ENCODE data around the gene ABCB7.
"Not testable (repeated sequence)": the region's sequence is repeated elsewhere in the genome, so short reads cannot be mapped to it uniquely, and the experiment has no call there.

The ABCB7 gene

GRCh38 chrX:75149654-75150053 is 6.4 kb downstream of the ABCB7 start:
- TF ChIP-seq TCF4 (CRISPR knock-in tag; IDR thresholded peaks at IDR 0.05; ENCODE audit: borderline replicate concordance) (no peak), ZFP3 (CRISPR knock-in tag; IDR thresholded peaks at IDR 0.05) (no peak), ARNTL (CRISPR knock-in tag; IDR thresholded peaks at IDR 0.05; ENCODE audit: borderline replicate concordance, low read depth) (no peak), CSRNP3 (CRISPR knock-in tag; IDR thresholded peaks at IDR 0.05) (no peak), CSDC2 (CRISPR knock-in tag; IDR thresholded peaks at IDR 0.05) (no peak), ISL1 (CRISPR knock-in tag; IDR thresholded peaks at IDR 0.05) (no peak), POU6F1 (CRISPR knock-in tag; IDR thresholded peaks at IDR 0.05; ENCODE audit: borderline replicate concordance, low read depth) (no peak), GLIS3 (CRISPR knock-in tag; IDR thresholded peaks at IDR 0.05) (no peak)
- no peak for ATAC-seq

GRCh38 chrX:75132672-75133071 is 23.4 kb downstream of the ABCB7 start:
- TF ChIP-seq TOX (CRISPR knock-in tag; IDR thresholded peaks at IDR 0.05; ENCODE audit: borderline replicate concordance): no peak
- no peak for TF ChIP-seq PPARA (CRISPR knock-in tag; IDR thresholded peaks at IDR 0.05; ENCODE audit: borderline replicate concordance)
- TF ChIP-seq OSR1 (CRISPR knock-in tag; IDR thresholded peaks at IDR 0.05): no peak
- TF ChIP-seq CSRNP3 (CRISPR knock-in tag; IDR thresholded peaks at IDR 0.05): no peak
- ATAC-seq: no peak

DNA sequence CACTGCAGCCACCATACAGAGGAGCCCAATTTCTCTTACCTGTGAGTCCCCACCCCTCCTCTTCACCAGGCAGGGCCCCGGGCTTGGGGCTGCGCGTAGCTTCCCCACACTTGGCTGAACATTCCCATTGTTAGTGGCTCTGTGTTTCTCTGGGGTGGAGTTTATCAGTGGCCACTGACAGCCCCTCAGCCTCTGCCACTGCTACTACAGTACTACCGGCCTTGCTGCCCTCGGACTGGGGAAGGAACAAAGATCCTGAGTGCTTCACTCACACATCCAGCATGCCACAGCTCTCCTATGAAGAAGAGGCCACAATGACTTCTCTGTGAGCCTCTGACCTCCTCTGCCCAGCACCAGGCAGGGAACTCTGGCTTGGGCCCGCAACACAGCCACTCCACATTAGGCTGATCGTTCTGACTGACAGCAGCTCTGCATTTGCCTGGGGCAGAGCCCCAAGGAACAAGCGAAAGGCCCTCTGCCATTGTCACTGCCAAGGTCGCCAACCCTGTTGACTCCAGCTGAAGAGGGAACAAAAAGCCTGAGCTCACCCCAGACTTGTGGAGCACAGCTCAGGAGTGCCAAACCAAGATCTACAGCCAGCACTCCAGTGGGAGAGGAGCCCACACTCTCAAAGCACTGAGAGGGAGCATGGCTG is 24.0 kb downstream of the ABCB7 start:
- TF ChIP-seq POU6F1 (CRISPR knock-in tag; IDR thresholded peaks at IDR 0.05; ENCODE audit: borderline replicate concordance, low read depth): no peak
- no peak for TF ChIP-seq BACH2 (CRISPR knock-in tag; IDR thresholded peaks at IDR 0.05; ENCODE audit: borderline replicate concordance)
- ATAC-seq: no peak

GRCh38 chrX:75129069-75129468 is 27.0 kb downstream of the ABCB7 start:
- not testable (repeated sequence) for ATAC-seq

- TF ChIP-seq RARB (CRISPR knock-in tag; IDR thresholded peaks at IDR 0.05) (no peak), ZNF565 (CRISPR knock-in tag; conservative IDR thresholded peaks at IDR 0.05; ENCODE audit: low read depth) (no peak), ZC3H10 (CRISPR knock-in tag; IDR thresholded peaks at IDR 0.05) (no peak), PATZ1 (CRISPR knock-in tag; IDR thresholded peaks at IDR 0.05; ENCODE audit: borderline replicate concordance) (no peak), PPARA (CRISPR knock-in tag; IDR thresholded peaks at IDR 0.05; ENCODE audit: borderline replicate concordance) (no peak), POU6F1 (CRISPR knock-in tag; IDR thresholded peaks at IDR 0.05; ENCODE audit: borderline replicate concordance, low read depth) (no peak), CSRNP3 (CRISPR knock-in tag; IDR thresholded peaks at IDR 0.05) (no peak)
- ATAC-seq: no peak
Observed at GRCh38 chrX:75118296-75118695, 37.8 kb downstream of the ABCB7 start.

Data from SK-N-SH treated with all-trans-retinoic acid at 6 μM for 48 hours (cell line).